Upper lobe of left lung (tissue), 6 donors: ENCODE data around the gene RPL3. TPM values are rescaled to one million over a fixed set of nuclear protein-coding genes. Genes with fewer than 3 reads are reported as not detected.

Experiments
- ATAC-seq, 2 donors: fragments of 200-7000 bp; cut with Tn5 transposase; one replicate each; pipeline ENCODE4 v1.9.1; 2022; ENCODE audit warnings: mild to moderate bottlenecking in 2 of 2, moderate library complexity in 2 of 2; ENCODE audit not compliant: low FRiP score in 2 of 2
- DNase-seq, 2 donors: peaks; one replicate each; pipeline ENCODE4 v3.0.0-alpha.2; 2019 to 2020
- H3K27ac ChIP-seq, 4 donors: fragments of 200-600 bp; sonication (generic); one replicate each; pipeline ENCODE4 v1.5.1; 2016 to 2019
- H3K27me3 ChIP-seq, 4 donors: fragments of 200-600 bp; sonication (generic); one replicate each; pipeline ENCODE4 v1.5.1; 2017 to 2019
- H3K36me3 ChIP-seq, 4 donors: fragments of 200-600 bp; sonication (generic); one replicate each; pipeline ENCODE4 v1.5.1; 2016 to 2019
- H3K4me1 ChIP-seq, 4 donors: fragments of 200-600 bp; sonication (generic); one replicate each; pipeline ENCODE4 v1.5.1; 2018 to 2019
- H3K4me3 ChIP-seq, 4 donors: fragments of 200-600 bp; sonication (generic); one replicate each; pipeline ENCODE4 v1.5.1; 2017 to 2019; ENCODE audit warnings: mild to moderate bottlenecking in 2 of 4, moderate library complexity in 1 of 4
- H3K9me3 ChIP-seq, 4 donors: fragments of 200-600 bp; sonication (generic); one replicate each; pipeline ENCODE4 v1.5.1; 2018 to 2019
- CTCF ChIP-seq, 6 experiments: fragments of 450-650 bp in 4 of 6; fragments of 200-600 bp in 2 of 6; sonication (generic) in 2 of 6; IDR thresholded peaks; one replicate each; pipeline ENCODE4 v1.5.1; 2016 to 2019; ENCODE audit warnings: antibody characterized with exemption in 6 of 6
- EP300 ChIP-seq, 4 donors: sonication (generic); formaldehyde crosslinking; IDR thresholded peaks; one replicate each; pipeline ENCODE4 v1.5.1; 2017; ENCODE audit warnings: antibody characterized with exemption in 4 of 4, control low read depth in 2 of 4
- POLR2A ChIP-seq, 4 donors: fragments of 450-650 bp; IDR thresholded peaks; one replicate each; pipeline ENCODE4 v1.5.1; 2016 to 2017; ENCODE audit warnings: antibody characterized with exemption in 4 of 4, mild to moderate bottlenecking in 2 of 4
- POLR2AphosphoS5 ChIP-seq, 2 donors: sonication (generic); formaldehyde crosslinking; IDR thresholded peaks; one replicate each; pipeline ENCODE4 v1.5.1; 2017; ENCODE audit warnings: antibody characterized with exemption in 2 of 2
- WGBS, 2 donors: methylation state at CpG; one replicate each; pipeline ENCODE4 v1.1.5; 2017 to 2018; 5-methylcytosine and 5-hydroxymethylcytosine counted together
- total RNA-seq, 6 donors: library from RNA; depleted of rRNA in 4 of 6; stranded (reverse); fragments of >200 nt in 4 of 6; gene quantifications; one replicate each; pipeline versions ENCODE4 v1.1.0 to v1.2.1, GENCODE V29; 2016 to 2021
- donor health status: DM: no; HTN: no; CAD: no; lungs with moderate emphysema.
- donor health status: DM: no; HTN: yes; CAD: no; lungs with severe emphysema.

Gene RPL3
- total RNA-seq, 6 donors from 2014 or later: 1,194 to 1,833 (median 1,624) TPM

DNA sequence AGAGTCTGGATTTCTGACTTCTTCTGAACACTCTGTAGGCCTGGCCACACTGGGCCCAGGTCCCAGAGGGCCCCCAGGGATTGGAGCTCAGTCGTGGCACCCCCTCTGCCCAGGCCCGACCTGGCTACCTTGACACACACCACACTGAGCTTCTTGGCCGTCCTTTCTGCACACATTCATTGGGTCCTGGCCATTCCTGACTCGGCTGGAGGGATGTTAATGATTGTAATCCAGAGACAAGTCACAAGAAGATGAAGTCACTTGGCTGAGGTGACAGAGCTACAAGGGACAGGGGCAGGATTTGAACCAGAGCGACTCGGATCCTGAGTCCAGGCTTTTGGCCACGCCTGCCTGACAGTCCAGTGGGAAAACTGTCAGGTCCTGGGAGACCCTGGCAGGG lies 50.8 kb downstream of the RPL3 start:
- no peaks in the 10 kb centered on the region for H3K36me3 ChIP-seq
- TF ChIP-seq POLR2A (IDR thresholded peaks at IDR 0.05) (no peak), EP300 (IDR thresholded peaks at IDR 0.05) (no peak), CTCF (IDR thresholded peaks at IDR 0.05) (no peak), POLR2AphosphoS5 (IDR thresholded peaks at IDR 0.05) (no peak)
- H3K4me3 ChIP-seq: no peak overlapping the region
- WGBS, 2 donors: 85 to 86% methylated on average over 7 of the region's 7 CpGs
- ATAC-seq (no peak), DNase-seq (no peak)
- peaks cover 0 to 7% (median 0%) of the 10 kb centered on the region in 4 donors for H3K4me1 ChIP-seq
- no peaks in the 10 kb centered on the region for H3K9me3 ChIP-seq
- no peaks in the 10 kb centered on the region for H3K27me3 ChIP-seq
- no peak overlapping the region for H3K27ac ChIP-seq

- TF ChIP-seq EP300 (IDR thresholded peaks at IDR 0.05) (no peak), POLR2A (IDR thresholded peaks at IDR 0.05) (no peak), POLR2AphosphoS5 (IDR thresholded peaks at IDR 0.05) (no peak), CTCF (IDR thresholded peaks at IDR 0.05) (no peak)
- no peak overlapping the region for H3K4me3 ChIP-seq
Measured at GRCh38 chr22:39267974-39268373, 51.4 kb downstream of the RPL3 start.

GRCh38 chr22:39266398-39267030 lies 52.9 kb downstream of the RPL3 start:
- Histone ChIP-seq H3K27me3 (no peaks in the 10 kb centered on the region), H3K4me3 (no peak overlapping the region), H3K36me3 (no peaks in the 10 kb centered on the region), H3K4me1 (peaks cover 0 to 7% (median 0%) of the 10 kb centered on the region in 4 donors), H3K9me3 (peaks cover 0 to 6% (median 3%) of the 10 kb centered on the region in 4 donors), H3K27ac (peak overlapping the region in 2 of 4 donors; percentile 28 to 58)
- no peak for TF ChIP-seq EP300 (IDR thresholded peaks at IDR 0.05)
- TF ChIP-seq POLR2A (IDR thresholded peaks at IDR 0.05): peak in 1 of 4 donors; percentile 17
- 60 to 77% methylated on average over 11 to 12 of the region's 12 CpGs for WGBS, 2 donors
- ATAC-seq (peak in 1 of 2 donors; percentile 62), DNase-seq (peak in 1 of 2 donors; percentile 47)

More at GRCh38 chr22:39267974-39268373, 51.4 kb downstream of the RPL3 start:
- Histone ChIP-seq H3K9me3 (no peaks in the 10 kb centered on the region), H3K36me3 (no peaks in the 10 kb centered on the region), H3K27ac (no peak overlapping the region), H3K27me3 (no peaks in the 10 kb centered on the region), H3K4me1 (peaks cover 0 to 7% (median 0%) of the 10 kb centered on the region in 4 donors)
- 95% methylated on average over 8 of the region's 8 CpGs for WGBS, 2 donors
- ATAC-seq (no peak), DNase-seq (no peak)

- H3K27me3 ChIP-seq: no peaks in the 10 kb centered on the region
- peaks cover 0 to 12% (median 7%) of the 10 kb centered on the region in 4 donors for H3K9me3 ChIP-seq
- peaks cover 0 to 7% (median 0%) of the 10 kb centered on the region in 4 donors for H3K4me1 ChIP-seq
- TF ChIP-seq POLR2A (IDR thresholded peaks at IDR 0.05) (no peak), EP300 (IDR thresholded peaks at IDR 0.05) (no peak), POLR2AphosphoS5 (IDR thresholded peaks at IDR 0.05) (no peak), CTCF (IDR thresholded peaks at IDR 0.05) (no peak)
- H3K36me3 ChIP-seq: no peaks in the 10 kb centered on the region
- peak overlapping the region in 1 of 4 donors; percentile 58 for H3K27ac ChIP-seq
- H3K4me3 ChIP-seq: no peak overlapping the region
- ATAC-seq (no peak), DNase-seq (peak in 1 of 2 donors; percentile 47)
- 86 to 97% methylated on average over 7 to 23 of the region's 23 CpGs for WGBS, 2 donors
Measured at GRCh38 chr22:39265143-39265886, 54.1 kb downstream of the RPL3 start.

GRCh38 chr22:39264349-39265038 lies 54.9 kb downstream of the RPL3 start:
- Histone ChIP-seq H3K9me3 (peaks cover 0 to 12% (median 7%) of the 10 kb centered on the region in 4 donors), H3K4me3 (no peak overlapping the region), H3K4me1 (peaks cover 0 to 2% (median 0%) of the 10 kb centered on the region in 4 donors), H3K36me3 (no peaks in the 10 kb centered on the region), H3K27ac (peak overlapping the region in 1 of 4 donors; percentile 58), H3K27me3 (no peaks in the 10 kb centered on the region)
- DNase-seq (peak in 1 of 2 donors; percentile 52), ATAC-seq (peak; percentile 7 to 74)
- 65 to 74% methylated on average over 11 to 13 of the region's 13 CpGs for WGBS, 2 donors
- TF ChIP-seq POLR2AphosphoS5 (IDR thresholded peaks at IDR 0.05) (no peak), POLR2A (IDR thresholded peaks at IDR 0.05) (no peak), CTCF (IDR thresholded peaks at IDR 0.05) (no peak), EP300 (IDR thresholded peaks at IDR 0.05) (no peak)
